Hepatocyte (in vitro differentiated cells): ENCODE results near the gene MAPK1. TPM values are rescaled to one million over a fixed set of nuclear protein-coding genes. Genes with fewer than 3 reads are reported as not detected.

ENCODE experiments used
- DNase-seq: peaks from one replicate; pipeline ENCODE4 v3.0.0-alpha.2; 2016; ENCODE audit warnings: low spot score
- H2AFZ ChIP-seq: fragments of 200-600 bp; sonication (generic); 2 replicates; pipeline ENCODE4 v1.6.0; 2016; ENCODE audit warnings: antibody characterized with exemption, mild to moderate bottlenecking
- H3K27ac ChIP-seq: fragments of 200-600 bp; sonication (generic); 2 replicates; pipeline ENCODE4 v1.5.1; 2016; ENCODE audit warnings: mild to moderate bottlenecking
- H3K27me3 ChIP-seq: fragments of 200-600 bp; sonication (generic); 2 replicates; pipeline ENCODE4 v1.6.1; 2016
- H3K36me3 ChIP-seq: fragments of 200-600 bp; sonication (generic); replicated peaks from 2 replicates; pipeline ENCODE4 v1.5.1; 2016; ENCODE audit warnings: low read depth; ENCODE audit not compliant: insufficient read depth
- H3K4me1 ChIP-seq: fragments of 200-600 bp; sonication (generic); 2 replicates; pipeline ENCODE4 v1.5.1; 2016; ENCODE audit warnings: mild to moderate bottlenecking, moderate library complexity; ENCODE audit not compliant: insufficient read depth
- H3K4me2 ChIP-seq: fragments of 200-600 bp; sonication (generic); 2 replicates; pipeline ENCODE4 v1.6.0; 2016
- H3K4me3 ChIP-seq: fragments of 200-600 bp; sonication (generic); 2 replicates; pipeline ENCODE4 v1.5.1; 2016; ENCODE audit warnings: mild to moderate bottlenecking
- H3K79me2 ChIP-seq: fragments of 200-600 bp; sonication (generic); 2 replicates; pipeline ENCODE4 v1.6.0; 2017; ENCODE audit warnings: mild to moderate bottlenecking
- H3K9me2 ChIP-seq: fragments of 200-600 bp; sonication (generic); replicated peaks from 2 replicates; pipeline ENCODE4 v1.6.0; 2017; ENCODE audit warnings: mild to moderate bottlenecking; ENCODE audit not compliant: insufficient read depth
- H3K9me3 ChIP-seq: fragments of 200-600 bp; sonication (generic); 2 replicates; pipeline ENCODE4 v1.5.1; 2016; ENCODE audit warnings: low read depth, mild to moderate bottlenecking
- H4K20me1 ChIP-seq: fragments of 200-600 bp; sonication (generic); 2 replicates; pipeline ENCODE4 v1.6.0; 2016; ENCODE audit warnings: mild to moderate bottlenecking; ENCODE audit not compliant: insufficient read depth, poor library complexity, severe bottlenecking
- CTCF ChIP-seq: fragments of 200-600 bp; sonication (generic); IDR thresholded peaks from 2 replicates; pipeline ENCODE4 v1.5.1; 2016; ENCODE audit warnings: antibody characterized with exemption, mild to moderate bottlenecking; ENCODE audit not compliant: poor library complexity
- EZH2 ChIP-seq: fragments of 200-600 bp; sonication (generic); IDR thresholded peaks from 2 replicates; pipeline ENCODE4 v1.6.1; 2016; ENCODE audit warnings: antibody characterized with exemption, mild to moderate bottlenecking, borderline replicate concordance
- EZH2phosphoT487 ChIP-seq: fragments of 200-600 bp; sonication (generic); IDR thresholded peaks from one replicate; pipeline ENCODE4 v1.6.1; 2018; ENCODE audit warnings: antibody characterized with exemption, mild to moderate bottlenecking, low read depth, moderate library complexity; ENCODE audit not compliant: unreplicated experiment, severe bottlenecking
- WGBS: methylation state at CpG from one replicate; pipeline ENCODE4 v1.1.6; 2016; ENCODE audit warnings: low lambda C conversion rate; ENCODE audit errors: missing lambda C conversion rate; 5-methylcytosine and 5-hydroxymethylcytosine counted together
- polyA plus RNA-seq: library from polyadenylated mRNA; unstranded; fragments of >200 nt; fragmentation: Nextera tagmentation; extraction: Ambion mirVana; gene quantifications from 2 replicates; pipeline ENCODE4 v1.2.1, GENCODE V29; 2016
- total RNA-seq: library from RNA; depleted of rRNA; stranded (reverse); fragments of >200 nt; gene quantifications from 2 replicates; pipeline ENCODE4 v1.2.3, GENCODE V29; 2014

Gene MAPK1
- total and polyA plus RNA-seq, 2 experiments from 2014 or later, result 52.2 to 74.5 TPM

GRCh38 chr22:21835378-21835777, 32.1 kb downstream of the MAPK1 start:
- H3K79me2 ChIP-seq, result peaks cover 99% of the 10 kb centered on the region
- DNase-seq, result no peak
- H2AFZ ChIP-seq, result no peak overlapping the region
- WGBS, result 63% methylated on average over 2 of the region's 2 CpGs
- no peaks in the 10 kb centered on the region for H3K27me3 ChIP-seq
- H3K36me3 ChIP-seq, result no peaks in the 10 kb centered on the region
- peaks cover 82% of the 10 kb centered on the region for H4K20me1 ChIP-seq
- no peaks in the 10 kb centered on the region for H3K9me3 ChIP-seq
- H3K27ac ChIP-seq, result no peak overlapping the region
- H3K4me3 ChIP-seq, result no peak overlapping the region
- no peaks in the 10 kb centered on the region for H3K9me2 ChIP-seq
- TF ChIP-seq EZH2phosphoT487 (no peak), EZH2 (no peak), CTCF (no peak)
- H3K4me1 ChIP-seq, result peaks cover 27% of the 10 kb centered on the region
- H3K4me2 ChIP-seq, result no peak overlapping the region

GRCh38 chr22:21834869-21835268, 32.6 kb downstream of the MAPK1 start:
- Histone ChIP-seq H3K27me3 (no peaks in the 10 kb centered on the region), H3K9me2 (no peaks in the 10 kb centered on the region), H3K27ac (no peak overlapping the region), H3K4me1 (peaks cover 27% of the 10 kb centered on the region), H2AFZ (no peak overlapping the region), H4K20me1 (peaks cover 82% of the 10 kb centered on the region), H3K79me2 (peaks cover 99% of the 10 kb centered on the region), H3K4me3 (no peak overlapping the region), H3K4me2 (no peak overlapping the region), H3K36me3 (no peaks in the 10 kb centered on the region), H3K9me3 (no peaks in the 10 kb centered on the region)
- DNase-seq, result no peak
- 86% methylated on average over 4 of the region's 4 CpGs for WGBS
- TF ChIP-seq EZH2, result no peak
- TF ChIP-seq EZH2phosphoT487, result no peak
- no peak for TF ChIP-seq CTCF

- Histone ChIP-seq H3K4me3 (no peak overlapping the region), H3K36me3 (no peaks in the 10 kb centered on the region), H3K4me2 (no peak overlapping the region), H2AFZ (no peak overlapping the region), H3K79me2 (peaks cover 99% of the 10 kb centered on the region), H3K9me2 (no peaks in the 10 kb centered on the region), H3K4me1 (peaks cover 25% of the 10 kb centered on the region), H3K27ac (no peak overlapping the region), H4K20me1 (peaks cover 92% of the 10 kb centered on the region), H3K27me3 (no peaks in the 10 kb centered on the region), H3K9me3 (no peaks in the 10 kb centered on the region)
- TF ChIP-seq EZH2phosphoT487, result no peak
- TF ChIP-seq CTCF, result no peak
- no peak for TF ChIP-seq EZH2
- 81% methylated on average over 8 of the region's 8 CpGs for WGBS
- DNase-seq, result peak; percentile 15
Observed at GRCh38 chr22:21832291-21833290, 34.9 kb downstream of the MAPK1 start.
